HepG2 (cell line): ENCODE results near the gene RPS2. TPM values are rescaled to one million over a fixed set of nuclear protein-coding genes. Genes with fewer than 3 reads are reported as not detected.

Source experiments
- ATAC-seq: fragments of 200-7000 bp; cut with Tn5 transposase; 3 replicates; pipeline ENCODE4 v1.9.1; 2020; ENCODE audit warnings: mild to moderate bottlenecking, moderate library complexity
- BruUV-seq: library from RNA; stranded (reverse); fragments of 400-500 nt; replicated peaks from 2 replicates; lab custom pipeline; 2021; lab: Mats Ljungman, UMichigan
- CTCF ChIA-PET: fragments of 300-600 bp; formaldehyde crosslinking; extraction: SDS; loops from one replicate; lab custom pipeline; 2021; ENCODE audit warnings: low total read pairs, inconsistent platforms, low intra/inter-chr PET ratio; lab: Yijun Ruan, JAX
- POLR2A ChIA-PET: fragments of 350-600 bp; sonication (Branson Sonifier 250); formaldehyde crosslinking; loops from one replicate; lab custom pipeline; 2020; ENCODE audit warnings: antibody characterized with exemption, inconsistent platforms; lab: Yijun Ruan, JAX
- DNase-seq: peaks from one replicate; pipeline ENCODE4 v3.0.0-alpha.2; 2015; ENCODE audit warnings: low spot score
- FAIRE-seq: peaks from 3 replicates; lab custom pipeline; 2011; peaks lifted over from hg19 to GRCh38; lab: Jason Lieb, UNC
- H2AFZ ChIP-seq: one replicate; pipeline ENCODE4 v1.6.1; 2011; ENCODE audit warnings: low read length, inconsistent platforms
- H3K27ac ChIP-seq: fragments of 300-600 bp; 3 replicates; pipeline ENCODE4 v1.8.0; 2011; ENCODE audit warnings: mixed run types, mild to moderate bottlenecking, mixed read lengths, low read length, inconsistent platforms; ENCODE audit not compliant: insufficient read depth; ENCODE audit errors: extremely low read length
- H3K27me3 ChIP-seq, 2 experiments: fragments of 200-600 bp in 1 of 2; 2 replicates in 1 of 2; 3 replicates in 1 of 2; pipeline versions ENCODE4 v1.6.0 to v1.8.0; 2011; ENCODE audit warnings: low read length in 2 of 2, mild to moderate bottlenecking in 2 of 2, moderate library complexity in 2 of 2, inconsistent platforms in 1 of 2; ENCODE audit not compliant: insufficient read depth in 2 of 2, control insufficient read depth in 1 of 2
- H3K36me3 ChIP-seq, 2 experiments: fragments of 200-600 bp in 1 of 2; replicated peaks in 1 of 2; 2 replicates in 1 of 2; 3 replicates in 1 of 2; pipeline versions ENCODE4 v1.5.1 to v1.8.0; 2011; ENCODE audit warnings: low read length in 2 of 2, inconsistent platforms in 1 of 2; ENCODE audit not compliant: insufficient read depth in 2 of 2, control insufficient read depth in 1 of 2
- H3K4me1 ChIP-seq: 2 replicates; pipeline ENCODE4 v1.5.1; 2012; ENCODE audit warnings: low read length, inconsistent platforms; ENCODE audit not compliant: insufficient read depth
- H3K4me2 ChIP-seq: 2 replicates; pipeline ENCODE4 v1.6.0; 2011; ENCODE audit warnings: low read depth, low read length, inconsistent platforms
- H3K4me3 ChIP-seq, 3 experiments: fragments of 200-600 bp in 1 of 3; sonication (generic), shearing (Covaris generic) in 1 of 3; replicated peaks in 1 of 3; 2 replicates each; pipeline ENCODE4 v1.5.1; 2011 to 2016; ENCODE audit warnings: low read length in 3 of 3, inconsistent platforms in 2 of 3, low read depth in 2 of 3, mild to moderate bottlenecking in 2 of 3, control low read depth in 1 of 3, mixed read lengths in 1 of 3; ENCODE audit not compliant: insufficient read depth in 1 of 3
- H3K79me2 ChIP-seq: one replicate; pipeline ENCODE4 v1.6.1; 2011; ENCODE audit warnings: low read length, inconsistent platforms; ENCODE audit not compliant: insufficient read depth
- H3K9ac ChIP-seq: 2 replicates; pipeline ENCODE4 v1.6.0; 2011; ENCODE audit warnings: mild to moderate bottlenecking, low read depth, low read length, inconsistent platforms; ENCODE audit not compliant: insufficient read depth
- H3K9me3 ChIP-seq: 2 replicates; pipeline ENCODE4 v1.5.1; 2012; ENCODE audit warnings: mild to moderate bottlenecking, low read length
- H4K20me1 ChIP-seq: 2 replicates; pipeline ENCODE4 v1.6.0; 2011; ENCODE audit warnings: inconsistent platforms, mild to moderate bottlenecking, low read length, moderate library complexity; ENCODE audit not compliant: insufficient read depth
- WGBS: methylation state at CpG from one replicate; pipeline ENCODE4 v1.1.6; 2017; ENCODE audit warnings: low lambda C conversion rate; 5-methylcytosine and 5-hydroxymethylcytosine counted together
- in situ Hi-C: cut with HindIII; loops from 2 replicates; pipeline ENCODE4 v1.10.0; 2017; ENCODE audit warnings: low pct_unique_long_range_greater_than_20kb; ENCODE audit not compliant: extremely low pct_ligation_motif_present
- intact Hi-C: fragments of 100-400 bp; cut with micrococcal nuclease; formaldehyde crosslinking; loops from one replicate; pipeline ENCODE4 v1.10.0; 2022; ENCODE audit not compliant: unreplicated experiment
- polyA plus RNA-seq, 8 experiments: library from polyadenylated mRNA; depleted of rRNA in 3 of 8; stranded (reverse) in 7 of 8; unstranded in 1 of 8; fragments of >200 nt; fragmentation: Illumina TruSeq in 4 of 8; extraction: Trizol in 4 of 8; gene quantifications; 2 replicates each; pipeline versions ENCODE4 v1.2.1 to v1.2.3, GENCODE V29; 2011 to 2016; ENCODE audit warnings: low read depth in 4 of 8, missing spikeins in 1 of 8, mixed read lengths in 1 of 8; ENCODE audit not compliant: insufficient read depth in 1 of 8
- total RNA-seq, 5 experiments: library from RNA; depleted of rRNA; stranded (reverse); fragments of >200 nt; fragmentation: Illumina TruSeq; extraction: Trizol; gene quantifications; 2 replicates each; pipeline ENCODE4 v1.2.3, GENCODE V29; 2016; ENCODE audit warnings: low read depth in 1 of 5
- TF ChIP-seq, protein P1 (sequence below): sonication (generic); formaldehyde crosslinking; IDR thresholded peaks from 2 replicates; pipeline ENCODE4 v1.4.0; 2020; ENCODE audit warnings: low read depth, missing genetic modification reagents
- TF ChIP-seq, protein P2 (sequence below): sonication (generic); formaldehyde crosslinking; IDR thresholded peaks from 2 replicates; pipeline ENCODE4 v1.4.0; 2020; ENCODE audit warnings: missing genetic modification reagents, borderline replicate concordance

The RPS2 gene
- total and polyA plus RNA-seq, 2 of the 13 experiments (the other 11 are each of a cell fraction or from before 2014, with no cell fraction given) = 1,908 to 4,514 TPM

DNA sequence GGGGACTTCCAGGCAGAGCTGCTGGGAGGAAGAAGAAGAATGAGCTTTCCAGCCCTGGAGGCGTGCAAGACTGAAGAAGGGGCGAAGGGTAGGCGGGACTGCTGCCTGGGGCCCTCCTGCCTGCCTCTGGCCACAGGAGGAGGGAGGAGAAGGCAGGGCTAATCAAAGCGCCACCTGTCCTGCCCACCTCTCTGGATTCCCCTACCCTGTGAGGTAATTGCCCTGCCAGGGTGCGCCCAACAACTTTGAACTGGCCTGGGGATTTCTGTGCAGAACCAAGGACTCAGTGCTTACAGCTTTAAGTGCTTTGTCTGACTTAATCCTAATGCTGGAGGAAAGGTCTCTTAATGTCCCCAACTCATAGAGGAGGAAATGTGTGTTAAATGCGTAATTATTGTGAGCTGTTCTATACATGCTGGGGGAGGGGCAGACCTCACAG lies 16.8 kb upstream of the RPS2 start, which contains the start of gene NOXO1:
NOXO1 (minus strand) TSS at position 72 of the 439 bp plus-strand sequence. CDS start 290 bp downstream, outside the sequence.
- H3K27ac ChIP-seq = no peak within 1 kb of the TSS

More for the DNA sequence above, 16.8 kb upstream of the RPS2 start, which contains the start of gene NOXO1:
- peaks cover 14 to 22% of the 10 kb centered on the region in 2 experiments; a peak in 4 of 5 replicates for H3K36me3 ChIP-seq
- FAIRE-seq (no peak), DNase-seq (no peak), ATAC-seq (no peak)
- ChIA-PET POLR2A (interaction anchor here (0.7 to 6.8 kb wide), 4 partner anchors 17 to 41 kb away, joined by 3 to 62 read pairs (median 3); partner anchors contain the start of gene RPS2), CTCF (no interaction called here)
- BruUV-seq = no TSS peak
- intact Hi-C loops = no loop called here
- peaks cover 37% of the 10 kb centered on the region for H3K4me1 ChIP-seq
- TF ChIP-seq, protein P1, sequence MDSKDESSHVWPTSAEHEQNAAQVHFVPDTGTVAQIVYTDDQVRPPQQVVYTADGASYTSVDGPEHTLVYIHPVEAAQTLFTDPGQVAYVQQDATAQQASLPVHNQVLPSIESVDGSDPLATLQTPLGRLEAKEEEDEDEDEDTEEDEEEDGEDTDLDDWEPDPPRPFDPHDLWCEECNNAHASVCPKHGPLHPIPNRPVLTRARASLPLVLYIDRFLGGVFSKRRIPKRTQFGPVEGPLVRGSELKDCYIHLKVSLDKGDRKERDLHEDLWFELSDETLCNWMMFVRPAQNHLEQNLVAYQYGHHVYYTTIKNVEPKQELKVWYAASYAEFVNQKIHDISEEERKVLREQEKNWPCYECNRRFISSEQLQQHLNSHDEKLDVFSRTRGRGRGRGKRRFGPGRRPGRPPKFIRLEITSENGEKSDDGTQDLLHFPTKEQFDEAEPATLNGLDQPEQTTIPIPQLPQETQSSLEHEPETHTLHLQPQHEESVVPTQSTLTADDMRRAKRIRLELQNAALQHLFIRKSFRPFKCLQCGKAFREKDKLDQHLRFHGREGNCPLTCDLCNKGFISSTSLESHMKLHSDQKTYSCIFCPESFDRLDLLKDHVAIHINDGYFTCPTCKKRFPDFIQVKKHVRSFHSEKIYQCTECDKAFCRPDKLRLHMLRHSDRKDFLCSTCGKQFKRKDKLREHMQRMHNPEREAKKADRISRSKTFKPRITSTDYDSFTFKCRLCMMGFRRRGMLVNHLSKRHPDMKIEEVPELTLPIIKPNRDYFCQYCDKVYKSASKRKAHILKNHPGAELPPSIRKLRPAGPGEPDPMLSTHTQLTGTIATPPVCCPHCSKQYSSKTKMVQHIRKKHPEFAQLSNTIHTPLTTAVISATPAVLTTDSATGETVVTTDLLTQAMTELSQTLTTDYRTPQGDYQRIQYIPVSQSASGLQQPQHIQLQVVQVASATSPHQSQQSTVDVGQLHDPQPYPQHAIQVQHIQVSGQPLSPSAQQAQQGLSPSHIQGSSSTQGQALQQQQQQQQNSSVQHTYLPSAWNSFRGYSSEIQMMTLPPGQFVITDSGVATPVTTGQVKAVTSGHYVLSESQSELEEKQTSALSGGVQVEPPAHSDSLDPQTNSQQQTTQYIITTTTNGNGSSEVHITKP (CRISPR knock-in tag) = no peak
- TF ChIP-seq, protein P2, sequence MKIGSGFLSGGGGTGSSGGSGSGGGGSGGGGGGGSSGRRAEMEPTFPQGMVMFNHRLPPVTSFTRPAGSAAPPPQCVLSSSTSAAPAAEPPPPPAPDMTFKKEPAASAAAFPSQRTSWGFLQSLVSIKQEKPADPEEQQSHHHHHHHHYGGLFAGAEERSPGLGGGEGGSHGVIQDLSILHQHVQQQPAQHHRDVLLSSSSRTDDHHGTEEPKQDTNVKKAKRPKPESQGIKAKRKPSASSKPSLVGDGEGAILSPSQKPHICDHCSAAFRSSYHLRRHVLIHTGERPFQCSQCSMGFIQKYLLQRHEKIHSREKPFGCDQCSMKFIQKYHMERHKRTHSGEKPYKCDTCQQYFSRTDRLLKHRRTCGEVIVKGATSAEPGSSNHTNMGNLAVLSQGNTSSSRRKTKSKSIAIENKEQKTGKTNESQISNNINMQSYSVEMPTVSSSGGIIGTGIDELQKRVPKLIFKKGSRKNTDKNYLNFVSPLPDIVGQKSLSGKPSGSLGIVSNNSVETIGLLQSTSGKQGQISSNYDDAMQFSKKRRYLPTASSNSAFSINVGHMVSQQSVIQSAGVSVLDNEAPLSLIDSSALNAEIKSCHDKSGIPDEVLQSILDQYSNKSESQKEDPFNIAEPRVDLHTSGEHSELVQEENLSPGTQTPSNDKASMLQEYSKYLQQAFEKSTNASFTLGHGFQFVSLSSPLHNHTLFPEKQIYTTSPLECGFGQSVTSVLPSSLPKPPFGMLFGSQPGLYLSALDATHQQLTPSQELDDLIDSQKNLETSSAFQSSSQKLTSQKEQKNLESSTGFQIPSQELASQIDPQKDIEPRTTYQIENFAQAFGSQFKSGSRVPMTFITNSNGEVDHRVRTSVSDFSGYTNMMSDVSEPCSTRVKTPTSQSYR = no peak
- H3K4me2 ChIP-seq = no peak within 1 kb of the TSS
- H2AFZ ChIP-seq = no peak within 1 kb of the TSS
- WGBS = 89% methylated on average over 6 of the region's 6 CpGs
- no peak within 1 kb of the TSS for H3K4me3 ChIP-seq
- 0 out of 2 replicates have a peak within 1 kb of the TSS, but pooled peaks have one; percentile 4 for H3K9ac ChIP-seq
- H4K20me1 ChIP-seq = no peaks in the 10 kb centered on the region
- in situ Hi-C loops = no loop called here
- peaks cover 13% of the 10 kb centered on the region for H3K79me2 ChIP-seq
- no peaks in the 10 kb centered on the region for H3K27me3 ChIP-seq
- no peaks in the 10 kb centered on the region for H3K9me3 ChIP-seq
